ENCODE measurements around the gene SPTBN1. TPM values are rescaled to one million over a fixed set of nuclear protein-coding genes. Genes with fewer than 3 reads are reported as not detected.

SPTBN1 gene
- total RNA-seq, 1 experiment from 2014 or later, result 146 TPM

DNA sequence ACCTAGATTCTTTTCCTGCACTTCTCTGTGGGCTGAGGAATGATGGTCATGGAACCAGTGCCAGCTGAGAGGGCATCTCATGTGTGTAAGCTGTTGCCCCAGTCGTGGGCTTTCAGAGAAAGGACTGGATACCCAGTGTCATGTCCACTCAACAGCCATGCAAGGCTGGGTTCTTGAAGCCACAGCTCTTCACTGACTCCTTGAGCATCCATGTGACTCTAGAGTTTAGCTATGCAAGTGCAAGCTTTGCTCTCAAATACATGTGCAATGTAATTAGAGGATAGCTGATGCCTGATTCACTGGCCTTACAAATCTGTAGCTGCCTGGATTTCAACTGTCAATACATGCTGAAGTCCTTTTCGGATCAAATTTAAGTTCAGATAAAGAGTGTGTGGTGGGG lies 220.5 kb downstream of the SPTBN1 start:
- TF ChIP-seq EZH2 (IDR thresholded peaks at IDR 0.05; ENCODE audit: borderline replicate concordance, low read depth, low read length, poor library complexity, severe bottlenecking), result no peak
- TF ChIP-seq, protein P1, sequence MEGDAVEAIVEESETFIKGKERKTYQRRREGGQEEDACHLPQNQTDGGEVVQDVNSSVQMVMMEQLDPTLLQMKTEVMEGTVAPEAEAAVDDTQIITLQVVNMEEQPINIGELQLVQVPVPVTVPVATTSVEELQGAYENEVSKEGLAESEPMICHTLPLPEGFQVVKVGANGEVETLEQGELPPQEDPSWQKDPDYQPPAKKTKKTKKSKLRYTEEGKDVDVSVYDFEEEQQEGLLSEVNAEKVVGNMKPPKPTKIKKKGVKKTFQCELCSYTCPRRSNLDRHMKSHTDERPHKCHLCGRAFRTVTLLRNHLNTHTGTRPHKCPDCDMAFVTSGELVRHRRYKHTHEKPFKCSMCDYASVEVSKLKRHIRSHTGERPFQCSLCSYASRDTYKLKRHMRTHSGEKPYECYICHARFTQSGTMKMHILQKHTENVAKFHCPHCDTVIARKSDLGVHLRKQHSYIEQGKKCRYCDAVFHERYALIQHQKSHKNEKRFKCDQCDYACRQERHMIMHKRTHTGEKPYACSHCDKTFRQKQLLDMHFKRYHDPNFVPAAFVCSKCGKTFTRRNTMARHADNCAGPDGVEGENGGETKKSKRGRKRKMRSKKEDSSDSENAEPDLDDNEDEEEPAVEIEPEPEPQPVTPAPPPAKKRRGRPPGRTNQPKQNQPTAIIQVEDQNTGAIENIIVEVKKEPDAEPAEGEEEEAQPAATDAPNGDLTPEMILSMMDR (conservative IDR thresholded peaks at IDR 0.05; ENCODE audit: low read depth, low read length), result no peak
- Histone ChIP-seq H3K9me3 (ENCODE audit: low read depth, low read length, poor library complexity, severe bottlenecking) (no peaks in the 10 kb centered on the region), H3K27ac (ENCODE audit: low read depth, low read length, poor library complexity, severe bottlenecking) (no peak overlapping the region), H3K4me1 (ENCODE audit: insufficient read depth, low read length, poor library complexity, severe bottlenecking) (peaks cover 15% of the 10 kb centered on the region), H3K36me3 (ENCODE audit: insufficient read depth, low read length, poor library complexity, severe bottlenecking) (no peaks in the 10 kb centered on the region), H3K27me3 (replicated peaks; ENCODE audit: insufficient read depth, low read depth, low read length, poor library complexity) (no peaks in the 10 kb centered on the region), H3K4me3 (ENCODE audit: low read depth, low read length, poor library complexity, severe bottlenecking) (no peak overlapping the region)
- POLR2A ChIA-PET (ENCODE audit: low non-redundant PET), result no interaction called here
- CTCF ChIA-PET, result no interaction called here
- BruUV-seq (replicated peaks), result no TSS peak
- intact Hi-C loops (cut with micrococcal nuclease; ENCODE audit: unreplicated experiment), result no loop called here
- no peak for DNase-seq (ENCODE audit: low spot score)

DNA sequence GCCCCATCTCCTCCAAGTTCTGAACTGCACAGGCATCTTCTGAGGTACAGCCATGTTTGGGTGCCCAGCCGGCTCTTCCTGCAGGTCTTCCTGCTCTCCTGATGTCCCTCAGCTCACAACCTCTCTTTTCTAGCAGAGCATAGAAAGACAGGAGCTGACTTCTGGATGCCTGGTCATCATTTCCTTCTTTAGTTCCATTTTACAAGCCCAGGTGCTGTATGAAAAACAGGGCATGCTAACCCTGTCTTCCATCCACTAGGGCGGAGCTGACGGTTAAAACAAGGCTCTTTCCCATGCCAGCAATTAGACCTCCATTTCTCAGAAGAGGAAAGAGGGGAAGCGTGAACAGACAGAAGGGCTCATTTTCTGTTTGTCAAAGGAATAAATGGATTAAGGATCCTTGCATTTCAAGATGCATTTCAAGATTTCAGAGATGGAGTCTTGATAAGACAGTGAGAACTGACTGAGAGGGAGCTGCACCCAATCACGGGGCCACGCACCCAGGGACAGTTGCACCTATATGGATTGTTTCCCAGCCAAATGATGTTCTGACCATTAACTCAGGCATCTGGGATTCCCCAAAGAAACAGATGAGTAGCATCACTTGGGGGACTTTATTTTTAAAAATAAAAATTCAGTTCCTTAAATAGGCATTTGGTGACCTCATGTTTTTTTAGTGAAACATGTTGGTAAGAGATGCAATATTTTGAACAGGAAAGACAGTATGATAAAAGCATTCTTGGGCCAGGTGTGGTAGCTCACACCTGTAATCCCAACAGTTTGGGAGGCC lies 221.5 kb downstream of the SPTBN1 start:
- ChIA-PET POLR2A (ENCODE audit: low non-redundant PET) (interaction anchor here (0.6 kb wide), 1 partner anchor 29 kb away, joined by 3 read pairs; no protein-coding TSS in a partner anchor), CTCF (no interaction called here)
- no peak for DNase-seq (ENCODE audit: low spot score)
- intact Hi-C loops (cut with micrococcal nuclease; ENCODE audit: unreplicated experiment), result no loop called here
- Histone ChIP-seq H3K27ac (ENCODE audit: low read depth, low read length, poor library complexity, severe bottlenecking) (no peak overlapping the region), H3K27me3 (replicated peaks; ENCODE audit: insufficient read depth, low read depth, low read length, poor library complexity) (no peaks in the 10 kb centered on the region), H3K9me3 (ENCODE audit: low read depth, low read length, poor library complexity, severe bottlenecking) (no peaks in the 10 kb centered on the region), H3K36me3 (ENCODE audit: insufficient read depth, low read length, poor library complexity, severe bottlenecking) (no peaks in the 10 kb centered on the region), H3K4me1 (ENCODE audit: insufficient read depth, low read length, poor library complexity, severe bottlenecking) (peaks cover 13% of the 10 kb centered on the region), H3K4me3 (ENCODE audit: low read depth, low read length, poor library complexity, severe bottlenecking) (no peak overlapping the region)
- no peak for TF ChIP-seq EZH2 (IDR thresholded peaks at IDR 0.05; ENCODE audit: borderline replicate concordance, low read depth, low read length, poor library complexity, severe bottlenecking)
- TF ChIP-seq, protein P1 (conservative IDR thresholded peaks at IDR 0.05; ENCODE audit: low read depth, low read length), result no peak
- no TSS peak for BruUV-seq (replicated peaks)

DNA sequence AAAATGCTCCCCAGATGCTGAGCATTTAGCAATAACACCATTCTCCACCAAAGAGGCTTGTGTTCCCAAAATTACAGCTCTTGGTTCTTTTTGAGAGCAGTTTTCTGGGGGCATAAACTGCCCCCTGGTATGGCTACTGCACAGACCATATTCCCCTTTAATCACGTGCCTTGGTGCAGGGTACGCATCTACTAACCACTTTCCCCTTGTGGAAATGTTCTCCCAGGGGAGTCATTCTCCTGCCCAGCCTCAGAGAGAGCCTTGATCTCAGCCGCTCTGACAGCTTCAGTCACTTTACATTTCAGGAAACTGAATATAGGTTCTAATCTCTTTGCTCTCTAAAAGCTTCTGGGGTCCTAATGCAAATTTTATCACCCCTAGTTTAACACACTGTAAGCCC lies 222.6 kb downstream of the SPTBN1 start:
- Histone ChIP-seq H3K27me3 (replicated peaks; ENCODE audit: insufficient read depth, low read depth, low read length, poor library complexity) (no peaks in the 10 kb centered on the region), H3K36me3 (ENCODE audit: insufficient read depth, low read length, poor library complexity, severe bottlenecking) (no peaks in the 10 kb centered on the region), H3K9me3 (ENCODE audit: low read depth, low read length, poor library complexity, severe bottlenecking) (no peaks in the 10 kb centered on the region), H3K4me3 (ENCODE audit: low read depth, low read length, poor library complexity, severe bottlenecking) (no peak overlapping the region), H3K4me1 (ENCODE audit: insufficient read depth, low read length, poor library complexity, severe bottlenecking) (peaks cover 8% of the 10 kb centered on the region), H3K27ac (ENCODE audit: low read depth, low read length, poor library complexity, severe bottlenecking) (no peak overlapping the region)
- CTCF ChIA-PET, result no interaction called here
- POLR2A ChIA-PET (ENCODE audit: low non-redundant PET), result no interaction called here
- intact Hi-C loops (cut with micrococcal nuclease; ENCODE audit: unreplicated experiment), result no loop called here
- no peak for TF ChIP-seq EZH2 (IDR thresholded peaks at IDR 0.05; ENCODE audit: borderline replicate concordance, low read depth, low read length, poor library complexity, severe bottlenecking)
- TF ChIP-seq, protein P1 (conservative IDR thresholded peaks at IDR 0.05; ENCODE audit: low read depth, low read length), result no peak
- peak; percentile 53 for DNase-seq (ENCODE audit: low spot score)
- no TSS peak for BruUV-seq (replicated peaks)

Measured in A673 (cell line).